HL-60 (cell line): Measurements from ENCODE around the gene CDK15.

Source experiments
- CTCF ChIP-seq: IDR thresholded peaks from one replicate; pipeline ENCODE4 v1.5.1; 2011; ENCODE audit warnings: low read length, control low read depth, inconsistent platforms; ENCODE audit not compliant: insufficient read depth
- GABPA ChIP-seq: IDR thresholded peaks from 2 replicates; pipeline ENCODE4 v1.6.1; 2012; ENCODE audit warnings: low read depth
- POLR2AphosphoS5 ChIP-seq: IDR thresholded peaks from 2 replicates; pipeline ENCODE4 v1.6.1; 2012; ENCODE audit warnings: low read depth
- REST ChIP-seq: IDR thresholded peaks from 2 replicates; pipeline ENCODE4 v1.6.1; 2012; ENCODE audit warnings: low read depth; ENCODE audit not compliant: insufficient replicate concordance
- SPI1 ChIP-seq: IDR thresholded peaks from 2 replicates; pipeline ENCODE4 v1.6.1; 2012; ENCODE audit warnings: low read depth, mild to moderate bottlenecking, borderline replicate concordance

DNA sequence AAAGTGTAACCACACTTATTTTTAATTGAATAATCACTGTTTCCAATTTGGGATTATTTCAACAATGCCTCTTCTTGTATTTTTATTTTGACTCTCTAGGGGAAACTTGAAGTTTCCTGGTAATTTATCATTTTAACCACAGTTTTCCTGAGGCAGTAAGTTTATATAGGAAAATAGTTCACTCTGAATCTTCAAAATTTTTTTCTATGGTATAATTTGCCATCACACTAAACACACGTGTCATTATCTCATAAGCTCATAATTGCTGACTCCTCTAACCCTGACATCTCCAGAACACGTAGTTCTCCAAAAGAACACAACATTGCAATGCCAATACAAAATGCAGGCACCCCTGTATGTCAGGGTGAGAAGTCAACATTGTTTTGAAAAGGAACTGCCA lies 125.1 kb downstream of the CDK15 start:
- no peak for TF ChIP-seq REST
- no peak for TF ChIP-seq CTCF
- no peak for TF ChIP-seq GABPA
- TF ChIP-seq POLR2AphosphoS5 = no peak
- no peak for TF ChIP-seq SPI1
